Muscle of back (tissue), 11 donors: Measurements from ENCODE around the gene DRC7. TPM values are rescaled to one million over a fixed set of nuclear protein-coding genes. Genes with fewer than 3 reads are reported as not detected.
"Not testable (repeated sequence)": the region's sequence is repeated elsewhere in the genome, so short reads cannot be mapped to it uniquely, and the experiment has no call there.

ENCODE experiments used
- DNase-seq, 3 donors: peaks; one replicate each; pipeline versions ENCODE4 v3.0.0 to v3.0.0-alpha.2; 2013
- polyA plus RNA-seq, 10 donors: library from polyadenylated mRNA; unstranded; fragments of 120-200 nt; gene quantifications; one replicate each; pipeline ENCODE4 v1.2.1, GENCODE V29; 2013; ENCODE audit not compliant: insufficient read length in 10 of 10

DRC7 gene
- polyA plus RNA-seq, 10 donors, result 0.07 to 0.23 (median 0.15) TPM; not detected in 6

- no peak for DNase-seq
Measured at GRCh38 chr16:57734308-57734924, 39.8 kb downstream of the DRC7 start.

GRCh38 chr16:57734925-57735754, 40.5 kb downstream of the DRC7 start:
- DNase-seq, result peak; percentile 100

GRCh38 chr16:57735755-57736418, 41.3 kb downstream of the DRC7 start, which contains the start of gene KATNB1:
Gene KATNB1 (plus strand): TSS chr16:57735770. CDS start chr16:57737244, 1,474 bp downstream.
- peak in 1 of 3 donors; percentile 30 for DNase-seq

GRCh38 chr16:57736419-57737351, 42.1 kb downstream of the DRC7 start:
- peak; percentile 56 to 88 (median 66) for DNase-seq

- no peak for DNase-seq
Measured at GRCh38 chr16:57738844-57739243, 44.2 kb downstream of the DRC7 start.

GRCh38 chr16:57739756-57740422, 45.3 kb downstream of the DRC7 start:
- DNase-seq, result no peak

- DNase-seq, result no peak
Measured at GRCh38 chr16:57740423-57741071, 45.9 kb downstream of the DRC7 start.

- peak; percentile 40 to 64 (median 47) for DNase-seq
Measured at GRCh38 chr16:57741660-57742191, 47.1 kb downstream of the DRC7 start.

- DNase-seq, result no peak
Measured at GRCh38 chr16:57742543-57742942, 47.9 kb downstream of the DRC7 start.

- DNase-seq, result no peak
Measured at GRCh38 chr16:57743458-57743857, 48.9 kb downstream of the DRC7 start.

GRCh38 chr16:57743886-57744641, 49.5 kb downstream of the DRC7 start:
- DNase-seq, result no peak

GRCh38 chr16:57744642-57744903, 50.0 kb downstream of the DRC7 start:
- no peak for DNase-seq

- no peak for DNase-seq
Measured at GRCh38 chr16:57745768-57746167, 51.2 kb downstream of the DRC7 start.

- DNase-seq, result not testable (repeated sequence)
Measured at GRCh38 chr16:57746316-57746715, 51.7 kb downstream of the DRC7 start.

GRCh38 chr16:57747091-57747490, 52.5 kb downstream of the DRC7 start:
- DNase-seq, result no peak

- no peak for DNase-seq
Measured at GRCh38 chr16:57747496-57747895, 52.9 kb downstream of the DRC7 start.

GRCh38 chr16:57747996-57748395, 53.4 kb downstream of the DRC7 start:
- no peak for DNase-seq

GRCh38 chr16:57748596-57748995, 54.0 kb downstream of the DRC7 start:
- DNase-seq, result no peak

- DNase-seq, result no peak
Measured at GRCh38 chr16:57749101-57749692, 54.6 kb downstream of the DRC7 start.
